ENCODE data around the gene ANAPC2.

DNA sequence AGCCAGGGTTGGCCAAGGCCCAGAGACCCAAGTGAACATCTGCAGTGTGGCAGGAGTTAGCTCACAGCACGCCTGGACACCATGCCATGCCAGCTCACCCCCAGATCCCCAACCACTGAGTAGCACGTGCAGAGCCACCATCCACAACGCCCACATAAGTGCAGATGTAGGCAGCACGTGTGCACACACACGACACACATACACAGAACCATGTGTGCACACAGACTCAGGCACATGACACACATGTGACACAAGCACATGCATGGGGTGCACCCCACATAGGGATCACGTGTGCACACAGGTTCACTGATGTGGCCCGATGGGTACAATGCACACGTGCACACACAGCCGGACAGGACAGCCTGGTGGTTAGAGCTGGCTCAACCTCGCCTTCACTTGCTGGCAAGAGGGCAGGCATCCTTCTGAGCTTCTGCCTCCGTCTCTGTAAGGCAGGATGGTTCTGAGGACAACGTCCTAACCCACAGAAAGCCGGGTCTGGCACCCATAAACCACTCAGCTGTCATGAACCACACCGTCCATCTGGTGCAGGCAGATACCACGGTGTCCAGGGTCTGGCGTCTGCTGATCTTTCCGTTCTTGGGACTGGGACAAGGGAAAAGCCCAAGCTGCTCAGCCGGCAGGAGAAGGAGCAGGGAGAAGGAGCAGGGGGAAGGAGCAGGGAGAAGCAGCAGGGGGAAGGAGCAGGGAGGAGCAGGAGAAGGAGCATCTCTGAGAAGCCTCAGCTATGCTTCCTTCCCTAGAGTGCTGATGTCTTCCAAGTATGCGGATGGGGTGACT is 30.5 kb downstream of the ANAPC2 start:
- TF ChIP-seq, protein P1, sequence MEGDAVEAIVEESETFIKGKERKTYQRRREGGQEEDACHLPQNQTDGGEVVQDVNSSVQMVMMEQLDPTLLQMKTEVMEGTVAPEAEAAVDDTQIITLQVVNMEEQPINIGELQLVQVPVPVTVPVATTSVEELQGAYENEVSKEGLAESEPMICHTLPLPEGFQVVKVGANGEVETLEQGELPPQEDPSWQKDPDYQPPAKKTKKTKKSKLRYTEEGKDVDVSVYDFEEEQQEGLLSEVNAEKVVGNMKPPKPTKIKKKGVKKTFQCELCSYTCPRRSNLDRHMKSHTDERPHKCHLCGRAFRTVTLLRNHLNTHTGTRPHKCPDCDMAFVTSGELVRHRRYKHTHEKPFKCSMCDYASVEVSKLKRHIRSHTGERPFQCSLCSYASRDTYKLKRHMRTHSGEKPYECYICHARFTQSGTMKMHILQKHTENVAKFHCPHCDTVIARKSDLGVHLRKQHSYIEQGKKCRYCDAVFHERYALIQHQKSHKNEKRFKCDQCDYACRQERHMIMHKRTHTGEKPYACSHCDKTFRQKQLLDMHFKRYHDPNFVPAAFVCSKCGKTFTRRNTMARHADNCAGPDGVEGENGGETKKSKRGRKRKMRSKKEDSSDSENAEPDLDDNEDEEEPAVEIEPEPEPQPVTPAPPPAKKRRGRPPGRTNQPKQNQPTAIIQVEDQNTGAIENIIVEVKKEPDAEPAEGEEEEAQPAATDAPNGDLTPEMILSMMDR (conservative IDR thresholded peaks at IDR 0.05), result no peak
- no peak for TF ChIP-seq EZH2 (IDR thresholded peaks at IDR 0.05; ENCODE audit: low read depth)

Measured in PC-9 (cell line).